Measurements from ENCODE around the gene PIP5KL1.
A peak's percentile ranks its signal among the peaks of the same experiment; 100 is the strongest.

Gene PIP5KL1

DNA sequence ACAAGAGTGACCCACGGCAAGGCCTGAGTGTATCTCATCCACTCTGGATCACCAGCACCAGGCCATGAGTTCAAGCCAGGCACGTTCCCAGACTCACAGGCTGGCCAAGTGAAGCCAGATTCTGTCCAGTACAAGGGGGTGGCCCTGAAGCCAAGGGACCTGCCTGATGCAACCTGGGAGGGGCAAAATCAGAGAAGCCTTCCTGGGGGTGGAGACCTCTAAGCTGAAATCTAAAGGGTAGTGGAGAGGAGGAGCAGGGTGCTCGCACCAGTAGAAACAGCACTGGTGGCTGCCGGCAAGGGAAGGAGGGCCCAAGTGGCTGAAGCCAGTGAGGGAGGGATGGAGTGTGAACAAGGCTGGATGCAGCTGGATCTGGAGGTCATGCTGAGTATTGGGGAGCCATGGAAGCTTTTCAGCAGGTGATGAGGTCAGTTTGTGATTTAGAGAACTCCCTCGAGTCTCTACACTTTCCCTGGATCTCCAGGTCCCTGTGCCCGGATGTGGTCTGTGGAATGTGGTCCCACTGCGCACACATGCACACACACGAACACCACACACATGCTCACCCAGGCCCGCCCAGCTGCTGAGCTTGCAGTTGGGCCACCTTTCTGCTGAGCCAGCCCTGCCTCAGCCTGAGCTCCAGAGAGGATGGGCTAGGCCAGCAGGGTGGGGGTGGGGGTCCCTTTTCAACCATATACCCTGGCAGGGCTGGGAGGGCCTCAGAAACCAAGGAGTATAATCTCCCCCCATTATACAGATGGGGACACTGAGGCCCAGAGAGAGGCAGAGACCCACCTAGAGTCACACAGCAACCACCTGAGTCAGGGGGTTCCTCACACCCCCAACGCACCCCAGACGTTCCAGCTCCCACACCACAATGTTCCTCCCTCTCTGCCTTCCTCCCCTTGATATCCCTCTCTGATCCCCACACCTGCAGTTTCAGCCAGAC lies 1.6 kb downstream of the PIP5KL1 start:
- no peak for ATAC-seq

- ATAC-seq, result no peak
These were observed 2.4 kb downstream of the PIP5KL1 start for GRCh38 chr9:127927988-127928675.

GRCh38 chr9:127927201-127927987 lies 3.2 kb downstream of the PIP5KL1 start:
- ATAC-seq, result peak; percentile 28 to 30

- peak in 1 of 2 donors; percentile 4 for ATAC-seq
These were observed 3.7 kb downstream of the PIP5KL1 start for GRCh38 chr9:127926906-127927200.

- ATAC-seq, result no peak
These were observed 4.3 kb downstream of the PIP5KL1 start for GRCh38 chr9:127925959-127926905.

DNA sequence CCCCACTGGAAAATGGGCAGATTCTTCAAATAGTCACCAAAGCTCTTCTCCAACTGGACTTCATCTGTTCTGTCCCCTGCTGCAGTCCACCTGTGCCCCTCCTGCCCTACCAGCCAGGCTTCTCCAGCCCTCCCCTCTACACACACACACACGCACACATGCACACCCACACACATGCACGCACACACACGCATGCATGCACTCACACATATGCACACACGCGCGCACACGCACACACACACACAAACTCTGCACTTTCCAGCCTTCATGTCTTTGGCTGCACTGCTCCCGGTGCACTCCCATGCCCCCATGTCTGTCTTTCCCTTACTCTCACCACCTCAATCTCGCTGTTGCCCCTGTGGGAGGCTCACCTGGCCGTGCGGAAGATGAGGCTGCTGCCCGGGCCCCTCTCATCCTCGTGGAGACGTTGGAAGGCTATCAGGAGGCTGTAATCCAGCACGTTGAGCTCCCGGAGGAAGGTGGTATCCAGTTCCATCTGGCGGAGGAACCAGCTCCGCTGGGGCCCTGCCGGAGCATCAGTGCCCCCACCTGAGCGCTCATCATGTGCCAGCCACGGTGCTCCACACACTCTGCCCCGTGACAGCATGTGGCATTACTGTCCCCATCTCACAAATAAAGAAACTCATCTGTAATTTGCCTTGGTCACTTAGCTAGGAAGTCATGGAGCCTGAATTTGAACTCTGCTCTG lies 5.7 kb downstream of the PIP5KL1 start:
- ATAC-seq, result no peak

GRCh38 chr9:127923771-127924170 lies 6.8 kb downstream of the PIP5KL1 start:
- ATAC-seq, result no peak

DNA sequence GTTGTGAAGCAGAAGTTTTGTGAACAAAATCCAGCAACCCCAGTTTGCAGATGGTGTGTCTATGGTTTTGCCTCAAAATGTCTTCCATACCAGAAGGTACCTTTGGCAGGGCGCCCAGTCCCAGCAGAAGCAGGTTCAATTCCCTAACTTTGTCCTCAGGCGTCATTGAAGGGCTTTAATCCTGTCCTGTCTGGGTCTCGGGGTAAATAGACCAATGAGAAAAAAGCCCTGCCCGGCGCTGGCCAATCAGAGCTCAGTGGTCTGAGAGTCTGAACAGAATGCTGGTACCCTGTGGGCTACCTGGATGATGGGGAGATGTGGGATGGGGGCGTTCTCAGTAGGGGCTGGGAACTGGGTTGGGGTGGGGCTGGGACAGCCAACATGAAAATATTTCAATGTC lies 7.5 kb downstream of the PIP5KL1 start:
- no peak for ATAC-seq

- peak; percentile 40 to 50 for ATAC-seq
These were observed 8.9 kb downstream of the PIP5KL1 start for GRCh38 chr9:127921557-127922120.

GRCh38 chr9:127920794-127921193 lies 9.8 kb downstream of the PIP5KL1 start:
- ATAC-seq, result no peak

- no peak for ATAC-seq
These were observed 11.2 kb downstream of the PIP5KL1 start for GRCh38 chr9:127919253-127919815.

GRCh38 chr9:127918183-127919107 lies 12.1 kb downstream of the PIP5KL1 start:
- no peak for ATAC-seq

DNA sequence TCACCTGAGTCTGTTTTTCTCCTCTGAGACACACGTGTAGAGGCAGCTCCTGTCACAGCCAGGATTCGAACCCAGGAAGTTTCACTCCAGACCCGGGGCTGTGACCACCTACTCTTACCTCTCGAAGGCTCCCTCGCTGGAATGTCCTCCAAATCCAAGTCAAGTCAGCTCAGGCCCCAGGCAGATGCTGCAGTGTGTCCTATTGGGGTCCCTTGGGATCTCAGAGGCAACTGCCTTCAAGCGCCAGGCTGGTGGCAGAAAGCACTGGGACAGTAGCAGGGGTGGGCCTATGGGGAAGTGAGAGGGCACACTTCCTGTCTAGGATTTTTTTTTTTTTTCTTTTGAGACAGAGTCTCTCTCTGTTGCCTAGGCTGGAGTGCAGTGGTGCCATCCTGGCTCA lies 13.0 kb downstream of the PIP5KL1 start:
- ATAC-seq, result no peak

DNA sequence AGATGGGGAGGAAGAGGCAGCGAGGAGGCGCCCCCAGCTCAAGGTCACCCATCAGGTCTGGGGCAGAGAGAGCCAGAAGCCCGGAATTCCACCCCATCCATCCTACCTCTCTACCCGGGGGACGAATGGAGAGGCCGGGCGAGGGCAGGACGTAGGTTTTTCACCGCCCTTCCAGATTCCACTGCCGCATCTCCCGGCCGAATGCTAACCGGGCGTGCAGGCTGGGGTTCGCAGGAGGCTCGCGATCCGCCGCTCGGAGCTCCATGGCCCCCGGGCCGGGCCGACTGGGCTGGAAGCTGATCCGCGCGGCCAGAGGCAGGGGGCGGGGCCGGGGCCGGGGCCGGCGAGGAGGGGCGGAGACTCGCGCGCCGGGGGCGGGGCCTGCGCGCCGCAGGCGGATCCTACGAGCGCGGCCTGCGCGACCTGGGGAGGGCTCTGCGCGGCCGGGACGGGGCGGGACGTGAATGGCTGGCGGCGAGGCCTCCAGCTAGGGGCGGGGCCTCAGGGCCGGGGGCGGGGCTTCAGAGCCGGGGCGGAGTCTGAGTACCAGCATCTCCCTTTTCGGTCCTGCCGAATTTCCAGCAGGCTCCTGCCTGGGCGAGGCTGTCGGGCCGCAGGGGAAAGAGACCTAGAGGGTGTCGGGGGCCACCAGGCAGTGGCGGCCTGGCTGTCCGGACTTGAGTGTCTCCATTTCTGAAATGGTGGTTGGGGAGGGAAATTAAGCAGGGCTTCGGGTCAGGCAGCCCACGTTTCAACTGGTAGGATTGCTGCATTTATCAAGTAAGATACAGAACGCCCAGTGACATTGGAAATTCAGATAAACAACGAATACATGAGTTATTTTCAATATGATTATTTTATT lies 13.6 kb downstream of the PIP5KL1 start, which contains the start of gene ST6GALNAC4:
Gene ST6GALNAC4, minus strand, starts transcription at position 322 of the 862 bp plus-strand sequence. CDS start 622 bp downstream, outside the sequence.
- peak; percentile 93 to 96 for ATAC-seq

GRCh38 chr9:127915801-127916719 lies 14.5 kb downstream of the PIP5KL1 start:
- ATAC-seq, result no peak

- ATAC-seq, result no peak
These were observed 15.2 kb downstream of the PIP5KL1 start for GRCh38 chr9:127915325-127915752.

DNA sequence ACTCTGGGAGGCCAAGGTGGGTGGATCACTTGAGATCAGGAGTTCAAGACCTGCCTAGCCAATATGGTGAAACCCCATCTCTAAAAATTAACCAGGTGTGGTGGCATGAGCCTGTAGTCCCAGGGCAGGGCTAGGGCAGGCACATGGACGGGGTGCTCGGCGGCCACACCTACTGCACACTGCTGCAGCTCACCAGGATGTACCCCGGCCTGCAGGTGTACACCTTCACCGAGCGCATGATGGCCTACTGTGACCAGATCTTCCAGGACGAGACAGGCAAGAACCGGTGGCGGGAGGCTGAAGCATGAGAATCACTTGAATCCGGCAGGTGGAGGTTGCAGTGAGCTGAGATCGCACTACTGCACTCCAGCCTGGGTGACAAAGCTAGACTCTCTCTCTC lies 16.9 kb downstream of the PIP5KL1 start:
- ATAC-seq, result no peak
